Caco-2 (cell line): Measurements from ENCODE around the gene DENND1A. TPM values are rescaled to one million over a fixed set of nuclear protein-coding genes. Genes with fewer than 3 reads are reported as not detected.

ENCODE experiments used
- BruUV-seq: library from RNA; stranded (reverse); fragments of 400-500 nt; replicated peaks from 2 replicates; lab custom pipeline; 2021; lab: Mats Ljungman, UMichigan
- CTCF ChIA-PET: fragments of 300-600 bp; sonication (Branson Sonifier 250); formaldehyde crosslinking; loops from one replicate; lab custom pipeline; 2022; ENCODE audit warnings: antibody characterized with exemption; lab: Charles Lee
- POLR2A ChIA-PET: fragments of 300-600 bp; sonication (Branson Sonifier 250); formaldehyde crosslinking; loops from one replicate; lab custom pipeline; 2022; ENCODE audit warnings: antibody characterized with exemption; lab: Charles Lee
- DNase-seq, 2 experiments: peaks; one replicate each; pipeline versions ENCODE4 v3.0.0 to v3.0.0-alpha.2; 2020 to 2022
- H3K27me3 ChIP-seq: replicated peaks from 2 replicates; pipeline ENCODE4 v1.6.0; 2011; ENCODE audit warnings: low read length; ENCODE audit not compliant: control insufficient read depth, insufficient read depth
- H3K36me3 ChIP-seq: 2 replicates; pipeline ENCODE4 v1.5.1; 2011; ENCODE audit warnings: low read length; ENCODE audit not compliant: control insufficient read depth, insufficient read depth
- H3K4me1 ChIP-seq: fragments of 250-450 bp; sonication (Bioruptor Pico); 2 replicates; pipeline ENCODE4 v1.5.1; 2020; ENCODE audit warnings: mild to moderate bottlenecking
- H3K4me3 ChIP-seq: 2 replicates; pipeline ENCODE4 v1.5.1; 2011; ENCODE audit warnings: low read depth, mild to moderate bottlenecking, control low read depth, low read length
- H3K9me3 ChIP-seq: fragments of 250-450 bp; sonication (Bioruptor Pico); 2 replicates; pipeline ENCODE4 v1.5.1; 2020; ENCODE audit warnings: mild to moderate bottlenecking, moderate library complexity
- H3K27ac Mint-ChIP-seq: one replicate; pipeline ENCODE4 v1.8.0; 2022; ENCODE audit warnings: mixed read lengths; ENCODE audit not compliant: unreplicated experiment
- H3K27me3 Mint-ChIP-seq: one replicate; pipeline ENCODE4 v1.8.0; 2022; ENCODE audit warnings: mixed read lengths; ENCODE audit not compliant: insufficient read depth, unreplicated experiment
- H3K36me3 Mint-ChIP-seq: one replicate; pipeline ENCODE4 v1.8.0; 2022; ENCODE audit warnings: mild to moderate bottlenecking, mixed read lengths; ENCODE audit not compliant: insufficient read depth, unreplicated experiment
- H3K4me1 Mint-ChIP-seq: one replicate; pipeline ENCODE4 v1.8.0; 2022; ENCODE audit warnings: low read depth, mixed read lengths; ENCODE audit not compliant: unreplicated experiment
- H3K4me3 Mint-ChIP-seq: one replicate; pipeline ENCODE4 v1.8.0; 2022; ENCODE audit warnings: mild to moderate bottlenecking, moderate library complexity, mixed read lengths; ENCODE audit not compliant: unreplicated experiment
- H3K9me3 Mint-ChIP-seq: one replicate; pipeline ENCODE4 v1.8.0; 2022; ENCODE audit warnings: mixed read lengths; ENCODE audit not compliant: unreplicated experiment
- CTCF ChIP-seq, 2 experiments: fragments of 200-600 bp in 1 of 2; IDR thresholded peaks; 1 replicate in 1 of 2; 2 replicates in 1 of 2; pipeline versions ENCODE4 v1.5.1 to v1.8.0; 2011 to 2022; ENCODE audit warnings: antibody characterized with exemption in 1 of 2, control low read depth in 1 of 2, inconsistent platforms in 1 of 2, low read depth in 1 of 2, low read length in 1 of 2, mild to moderate bottlenecking in 1 of 2, moderate library complexity in 1 of 2; ENCODE audit not compliant: insufficient read depth in 1 of 2, severe bottlenecking in 1 of 2, unreplicated experiment in 1 of 2
- intact Hi-C: fragments of 100-400 bp; cut with micrococcal nuclease; formaldehyde crosslinking; loops from one replicate; pipeline ENCODE4 v1.10.0; 2022; ENCODE audit not compliant: unreplicated experiment
- total RNA-seq: library from RNA; stranded (reverse); gene quantifications from 2 replicates; pipeline ENCODE4 v1.2.3, GENCODE V29; 2022

The DENND1A gene
- total RNA-seq, 1 experiment from 2014 or later, result 41.6 TPM

GRCh38 chr9:123418506-123418905 is 511.4 kb downstream of the DENND1A start:
- H3K36me3 Mint-ChIP-seq, result peaks cover 22% of the 10 kb centered on the region
- Histone ChIP-seq H3K4me1 (no peaks in the 10 kb centered on the region), H3K4me3 (no peak overlapping the region), H3K36me3 (no peaks in the 10 kb centered on the region; the same call in 1 of the 2 replicates), H3K9me3 (no peaks in the 10 kb centered on the region), H3K27me3 (no peaks in the 10 kb centered on the region)
- H3K27me3 Mint-ChIP-seq, result no peaks in the 10 kb centered on the region
- TF ChIP-seq CTCF (IDR thresholded peaks at IDR 0.05; ENCODE audit: insufficient read depth in 1 of 2, low read depth in 1 of 2, low read length in 1 of 2, severe bottlenecking in 1 of 2, unreplicated experiment in 1 of 2), result no peak
- H3K9me3 Mint-ChIP-seq, result no peaks in the 10 kb centered on the region
- BruUV-seq, result no TSS peak
- DNase-seq, result peak in 1 of 2 experiments; percentile 9
- ChIA-PET CTCF (interaction anchor here (0.5 kb wide), 1 partner anchor 232 kb away, joined by 3 read pairs; no protein-coding TSS in a partner anchor), POLR2A (no interaction called here)
- no peak overlapping the region for H3K4me3 Mint-ChIP-seq
- peaks cover 6% of the 10 kb centered on the region for H3K4me1 Mint-ChIP-seq
- intact Hi-C loops, result no loop called here
- no peak overlapping the region for H3K27ac Mint-ChIP-seq

GRCh38 chr9:123418052-123418430 is 511.9 kb downstream of the DENND1A start:
- no peak overlapping the region for H3K27ac Mint-ChIP-seq
- CTCF ChIA-PET, result interaction anchor here (0.5 kb wide), 1 partner anchor 231 kb away, joined by 3 read pairs; no protein-coding TSS in a partner anchor
- H3K9me3 Mint-ChIP-seq, result no peaks in the 10 kb centered on the region
- POLR2A ChIA-PET, result no interaction called here
- Histone ChIP-seq H3K4me3 (no peak overlapping the region), H3K4me1 (no peaks in the 10 kb centered on the region), H3K27me3 (no peaks in the 10 kb centered on the region), H3K36me3 (no peaks in the 10 kb centered on the region; the same call in 1 of the 2 replicates), H3K9me3 (no peaks in the 10 kb centered on the region)
- DNase-seq, result no peak
- TF ChIP-seq CTCF (IDR thresholded peaks at IDR 0.05; ENCODE audit: insufficient read depth in 1 of 2, low read depth in 1 of 2, low read length in 1 of 2, severe bottlenecking in 1 of 2, unreplicated experiment in 1 of 2), result no peak
- peaks cover 6% of the 10 kb centered on the region for H3K4me1 Mint-ChIP-seq
- H3K36me3 Mint-ChIP-seq, result peaks cover 22% of the 10 kb centered on the region
- H3K27me3 Mint-ChIP-seq, result no peaks in the 10 kb centered on the region
- BruUV-seq, result no TSS peak
- intact Hi-C loops, result no loop called here
- no peak overlapping the region for H3K4me3 Mint-ChIP-seq

- DNase-seq, result peak in 1 of 2 experiments; percentile 17
- H3K27me3 ChIP-seq, result no peaks in the 10 kb centered on the region
- POLR2A ChIA-PET, result no interaction called here
- no TSS peak for BruUV-seq
- Mint-ChIP-seq H3K9me3 (no peaks in the 10 kb centered on the region), H3K4me1 (peaks cover 6% of the 10 kb centered on the region), H3K27ac (no peak overlapping the region), H3K36me3 (peaks cover 22% of the 10 kb centered on the region), H3K27me3 (no peaks in the 10 kb centered on the region), H3K4me3 (no peak overlapping the region)
- no peak overlapping the region for H3K4me3 ChIP-seq
- CTCF ChIA-PET, result no interaction called here
- TF ChIP-seq CTCF (IDR thresholded peaks at IDR 0.05; ENCODE audit: insufficient read depth in 1 of 2, low read depth in 1 of 2, low read length in 1 of 2, severe bottlenecking in 1 of 2, unreplicated experiment in 1 of 2), result no peak
- intact Hi-C loops, result no loop called here
- H3K36me3 ChIP-seq, result no peaks in the 10 kb centered on the region; the same call in 1 of the 2 replicates
- no peaks in the 10 kb centered on the region for H3K9me3 ChIP-seq
- no peaks in the 10 kb centered on the region for H3K4me1 ChIP-seq
Measured at GRCh38 chr9:123417289-123418051, 512.5 kb downstream of the DENND1A start.
